ENCODE measurements around the gene ULK3. TPM values are rescaled to one million over a fixed set of nuclear protein-coding genes. Genes with fewer than 3 reads are reported as not detected.

The ULK3 gene
- total and polyA plus RNA-seq, 2 donors (not counting 1 experiment from before 2014, with no cell fraction given) = 51.1 to 108 TPM

- peaks cover 32% of the 10 kb centered on the region for H4K20me1 ChIP-seq (ENCODE audit: control insufficient read depth, insufficient read depth, low read length, poor library complexity, severe bottlenecking)
- ATAC-seq (ENCODE audit: low read depth) (peak; percentile 57), DNase-seq (peak; percentile 98)
- 0% methylated on average over 12 of the region's 13 CpGs for WGBS (ENCODE audit: insufficient coverage)
- H3K27ac ChIP-seq (ENCODE audit: low read length in 2 of 2) = peak overlapping the region; percentile 90 to 93
- CTCF ChIA-PET = interaction anchor here (0.5 to 37.1 kb wide), 15 partner anchors 7 to 664 kb away, joined by 3 to 2548 read pairs (median 6); partner anchors contain the start of genes CSK, LMAN1L, SIN3A and ULK3
- TF ChIP-seq EZH2 (IDR thresholded peaks at IDR 0.05; ENCODE audit: borderline replicate concordance, insufficient read depth, low read depth, low read length, poor library complexity, severe bottlenecking) = no peak
- TF ChIP-seq, protein P1, sequence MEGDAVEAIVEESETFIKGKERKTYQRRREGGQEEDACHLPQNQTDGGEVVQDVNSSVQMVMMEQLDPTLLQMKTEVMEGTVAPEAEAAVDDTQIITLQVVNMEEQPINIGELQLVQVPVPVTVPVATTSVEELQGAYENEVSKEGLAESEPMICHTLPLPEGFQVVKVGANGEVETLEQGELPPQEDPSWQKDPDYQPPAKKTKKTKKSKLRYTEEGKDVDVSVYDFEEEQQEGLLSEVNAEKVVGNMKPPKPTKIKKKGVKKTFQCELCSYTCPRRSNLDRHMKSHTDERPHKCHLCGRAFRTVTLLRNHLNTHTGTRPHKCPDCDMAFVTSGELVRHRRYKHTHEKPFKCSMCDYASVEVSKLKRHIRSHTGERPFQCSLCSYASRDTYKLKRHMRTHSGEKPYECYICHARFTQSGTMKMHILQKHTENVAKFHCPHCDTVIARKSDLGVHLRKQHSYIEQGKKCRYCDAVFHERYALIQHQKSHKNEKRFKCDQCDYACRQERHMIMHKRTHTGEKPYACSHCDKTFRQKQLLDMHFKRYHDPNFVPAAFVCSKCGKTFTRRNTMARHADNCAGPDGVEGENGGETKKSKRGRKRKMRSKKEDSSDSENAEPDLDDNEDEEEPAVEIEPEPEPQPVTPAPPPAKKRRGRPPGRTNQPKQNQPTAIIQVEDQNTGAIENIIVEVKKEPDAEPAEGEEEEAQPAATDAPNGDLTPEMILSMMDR (IDR thresholded peaks at IDR 0.05) = peak; percentile 75
- H3K4me2 ChIP-seq (replicated peaks; ENCODE audit: low read depth, low read length, poor library complexity, severe bottlenecking) = peak overlapping the region; percentile 91
- peaks cover 0 to 25% of the 10 kb centered on the region in 2 experiments for H3K36me3 ChIP-seq (replicated peaks in 1 of 2; ENCODE audit: control extremely low read depth in 1 of 2, control insufficient read depth in 1 of 2, extremely low read depth in 1 of 2, insufficient read depth in 2 of 2, low read length in 1 of 2)
- POLR2A ChIA-PET = interaction anchor here (1.0 to 15.8 kb wide), 7 partner anchors 10 to 413 kb away, joined by 3 to 572 read pairs (median 8); partner anchors contain the start of genes ARID3B, CLK3 and CSK
- no peaks in the 10 kb centered on the region for H3K27me3 ChIP-seq (replicated peaks in 1 of 4; ENCODE audit: control extremely low read depth in 1 of 4, control insufficient read depth in 3 of 4, insufficient read depth in 4 of 4, low read length in 3 of 4)
- H3K79me2 ChIP-seq (ENCODE audit: control insufficient read depth, insufficient read depth, low read length) = peaks cover 82% of the 10 kb centered on the region
- no peaks in the 10 kb centered on the region for H3K9me3 ChIP-seq (ENCODE audit: control extremely low read depth in 1 of 3, control insufficient read depth in 2 of 3, insufficient read depth in 1 of 3, low read length in 2 of 3)
- H2AFZ ChIP-seq (ENCODE audit: insufficient read depth, low read depth, low read length, poor library complexity, severe bottlenecking) = no peak overlapping the region
- Mint-ChIP-seq H3K27me3 (no peaks in the 10 kb centered on the region), H3K4me3 (peak overlapping the region; percentile 93), H3K27ac (peak overlapping the region; percentile 99), H3K9me3 (ENCODE audit: insufficient read depth) (no peaks in the 10 kb centered on the region), H3K4me1 (peaks cover 94% of the 10 kb centered on the region)
- peaks cover 61 to 91% of the 10 kb centered on the region in 2 donors for H3K4me1 ChIP-seq (ENCODE audit: control insufficient read depth in 2 of 2, insufficient read depth in 2 of 2, low read length in 2 of 2)
- H3K4me3 ChIP-seq (ENCODE audit: control extremely low read depth in 1 of 5, extremely low read depth in 1 of 5, insufficient read depth in 1 of 5, low read depth in 2 of 5, low read length in 4 of 5) = peak overlapping the region; percentile 67 to 99 (median 86)
- H3K9ac ChIP-seq (ENCODE audit: low read length) = peak overlapping the region; percentile 68
- intact Hi-C loops (cut with micrococcal nuclease) = loop anchor here (1.0 to 10.0 kb wide), 9 partner anchors 10 to 665 kb away; partner anchors contain the start of genes ARID3B, CLK3, SEMA7A and SIN3A
Observed at GRCh38 chr15:74787251-74788041, 55.5 kb downstream of the ULK3 start.
